OCI-LY7 (cell line): ENCODE measurements around the gene REC8. TPM values are rescaled to one million over a fixed set of nuclear protein-coding genes. Genes with fewer than 3 reads are reported as not detected.

Experiments
- BruUV-seq: library from RNA; stranded (reverse); fragments of 400-500 nt; replicated peaks from 2 replicates; lab custom pipeline; 2021; lab: Mats Ljungman, UMichigan
- CTCF ChIA-PET: fragments of 300-600 bp; sonication (Branson Sonifier 250); formaldehyde crosslinking; loops from one replicate; lab custom pipeline; 2022; ENCODE audit warnings: antibody characterized with exemption; ENCODE audit not compliant: unreplicated experiment; lab: Charles Lee
- POLR2A ChIA-PET: fragments of 300-600 bp; sonication (Branson Sonifier 250); formaldehyde crosslinking; loops from one replicate; lab custom pipeline; 2022; ENCODE audit warnings: antibody characterized with exemption; lab: Charles Lee
- DNase-seq: peaks from one replicate; pipeline ENCODE4 v3.0.0-alpha.2; 2015; ENCODE audit warnings: low spot score
- H2AFZ ChIP-seq: fragments of 200-600 bp; sonication (generic), shearing (Covaris generic); 2 replicates; pipeline ENCODE4 v1.6.1; 2014; ENCODE audit warnings: mild to moderate bottlenecking, antibody characterized with exemption, low read length, moderate library complexity
- H3K27ac ChIP-seq: fragments of 200-600 bp; sonication (generic); 2 replicates; pipeline ENCODE4 v1.5.1; 2014; ENCODE audit warnings: mixed run types, low read depth, mild to moderate bottlenecking, moderate library complexity, low read length, inconsistent platforms; ENCODE audit not compliant: poor library complexity, severe bottlenecking
- H3K36me3 ChIP-seq: fragments of 200-600 bp; sonication (generic); 2 replicates; pipeline ENCODE4 v1.6.1; 2014; ENCODE audit warnings: mild to moderate bottlenecking, antibody characterized with exemption, low read length, moderate library complexity, mixed read lengths; ENCODE audit not compliant: insufficient read depth
- H3K4me1 ChIP-seq: fragments of 200-600 bp; sonication (generic); 2 replicates; pipeline ENCODE4 v1.5.1; 2014; ENCODE audit warnings: mild to moderate bottlenecking, low read length; ENCODE audit not compliant: insufficient read depth, poor library complexity, severe bottlenecking
- H3K4me2 ChIP-seq: fragments of 200-600 bp; sonication (generic); 2 replicates; pipeline ENCODE4 v1.6.1; 2014; ENCODE audit warnings: mild to moderate bottlenecking, low read length
- H3K4me3 ChIP-seq: fragments of 200-600 bp; sonication (generic); 2 replicates; pipeline ENCODE4 v1.5.1; 2014; ENCODE audit warnings: mild to moderate bottlenecking, low read depth, low read length; ENCODE audit not compliant: poor library complexity, severe bottlenecking
- H3K79me2 ChIP-seq: fragments of 200-600 bp; sonication (generic); 2 replicates; pipeline ENCODE4 v1.6.1; 2016; ENCODE audit warnings: low read depth, mild to moderate bottlenecking, low read length, moderate library complexity, mixed read lengths; ENCODE audit not compliant: insufficient read depth
- H3K9me2 ChIP-seq: fragments of 200-600 bp; sonication (generic); 2 replicates; pipeline ENCODE4 v1.6.1; 2016; ENCODE audit warnings: mild to moderate bottlenecking, low read length, mixed read lengths; ENCODE audit not compliant: insufficient read depth
- H3K9me3 ChIP-seq: fragments of 200-600 bp; sonication (generic); 2 replicates; pipeline ENCODE4 v1.6.1; 2014; ENCODE audit warnings: mild to moderate bottlenecking, mixed run types, low read length, mixed read lengths
- H4K20me1 ChIP-seq: fragments of 200-600 bp; sonication (generic); 2 replicates; pipeline ENCODE4 v1.6.1; 2014; ENCODE audit warnings: mild to moderate bottlenecking, antibody characterized with exemption, low read length, moderate library complexity, mixed read lengths; ENCODE audit not compliant: insufficient read depth
- EZH2phosphoT487 ChIP-seq: fragments of 200-600 bp; sonication (generic); IDR thresholded peaks from 2 replicates; pipeline ENCODE4 v1.6.1; 2018; ENCODE audit warnings: low read depth, borderline replicate concordance, mild to moderate bottlenecking, mixed run types, antibody characterized with exemption, low read length, moderate library complexity, mixed read lengths
- intact Hi-C: fragments of 100-400 bp; cut with micrococcal nuclease; formaldehyde crosslinking; loops from one replicate; pipeline ENCODE4 v1.10.0; 2022; ENCODE audit not compliant: unreplicated experiment
- total RNA-seq, 2 experiments: library from RNA; depleted of rRNA in 1 of 2; stranded (reverse); fragments of >200 nt in 1 of 2; shearing (Covaris generic) in 1 of 2; gene quantifications; 2 replicates each; pipeline ENCODE4 v1.2.3, GENCODE V29; 2014 to 2022
- TF ChIP-seq, protein P1 (sequence below): fragments of 200-600 bp; sonication (generic); conservative IDR thresholded peaks from 2 replicates; pipeline ENCODE4 v1.5.1; 2014; ENCODE audit warnings: mild to moderate bottlenecking, antibody characterized with exemption, low read length, moderate library complexity, mixed read lengths

The REC8 gene
- total RNA-seq, 2 experiments from 2014 or later = 9.8 to 14.2 TPM

DNA sequence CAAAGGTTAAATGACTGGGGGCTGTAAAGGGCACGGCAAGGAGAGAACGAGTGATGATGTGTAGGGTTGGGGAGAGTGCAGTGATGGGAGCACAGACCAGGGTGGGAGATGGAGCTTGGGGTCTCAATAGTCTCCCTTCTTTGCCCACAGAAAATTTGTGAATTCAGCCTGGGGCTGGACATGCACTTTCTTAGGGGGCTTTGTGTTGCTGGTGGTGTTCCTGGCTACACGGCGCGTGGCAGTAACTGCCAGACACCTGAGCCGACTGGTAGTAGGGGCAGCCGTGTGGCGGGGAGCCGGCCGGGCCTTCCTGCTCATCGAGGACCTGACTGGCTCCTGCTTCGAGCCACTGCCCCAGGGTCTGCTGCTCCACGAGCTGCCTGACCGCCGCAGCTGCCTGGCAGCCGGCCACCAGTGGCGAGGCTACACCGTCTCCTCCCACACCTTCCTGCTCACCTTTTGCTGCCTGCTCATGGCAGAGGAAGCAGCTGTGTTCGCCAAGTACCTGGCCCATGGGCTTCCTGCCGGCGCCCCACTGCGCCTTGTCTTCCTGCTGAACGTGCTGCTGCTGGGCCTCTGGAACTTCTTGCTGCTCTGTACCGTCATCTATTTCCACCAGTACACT is 39.7 kb upstream of the REC8 start:
- DNase-seq = no peak
- intact Hi-C loops = no loop called here

DNA sequence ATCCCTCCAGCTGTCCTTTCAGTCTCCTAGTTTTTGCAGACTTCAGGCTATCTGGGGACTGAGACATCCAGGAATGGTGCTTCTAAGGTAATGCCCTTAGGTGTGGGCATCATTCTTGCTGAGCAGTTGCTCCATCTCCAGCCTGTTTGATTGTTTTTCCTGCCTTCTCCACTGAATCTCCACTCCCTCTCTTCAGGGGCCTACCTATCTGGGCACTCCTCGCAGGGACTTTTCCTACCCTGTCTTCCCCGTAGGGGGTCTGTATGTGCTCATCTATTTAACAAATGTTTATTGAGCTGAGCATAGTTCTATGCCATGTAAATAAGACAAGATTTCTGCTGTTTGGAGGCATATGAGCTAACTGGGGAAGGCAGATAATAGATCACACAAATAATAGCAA is 38.9 kb upstream of the REC8 start:
- ChIA-PET POLR2A (interaction anchor here (0.7 to 2.8 kb wide), 5 partner anchors 14 to 23 kb away, joined by 4 to 11 read pairs (median 5); partner anchors contain the start of genes DCAF11, PSME2 and RNF31), CTCF (no interaction called here)
- H3K27ac ChIP-seq = no peak overlapping the region
- no peaks in the 10 kb centered on the region for H4K20me1 ChIP-seq
- no peaks in the 10 kb centered on the region for H3K79me2 ChIP-seq
- no peak for DNase-seq
- no peaks in the 10 kb centered on the region for H3K9me3 ChIP-seq
- no peaks in the 10 kb centered on the region for H3K9me2 ChIP-seq
- no peak overlapping the region for H3K4me3 ChIP-seq
- TF ChIP-seq, protein P1, sequence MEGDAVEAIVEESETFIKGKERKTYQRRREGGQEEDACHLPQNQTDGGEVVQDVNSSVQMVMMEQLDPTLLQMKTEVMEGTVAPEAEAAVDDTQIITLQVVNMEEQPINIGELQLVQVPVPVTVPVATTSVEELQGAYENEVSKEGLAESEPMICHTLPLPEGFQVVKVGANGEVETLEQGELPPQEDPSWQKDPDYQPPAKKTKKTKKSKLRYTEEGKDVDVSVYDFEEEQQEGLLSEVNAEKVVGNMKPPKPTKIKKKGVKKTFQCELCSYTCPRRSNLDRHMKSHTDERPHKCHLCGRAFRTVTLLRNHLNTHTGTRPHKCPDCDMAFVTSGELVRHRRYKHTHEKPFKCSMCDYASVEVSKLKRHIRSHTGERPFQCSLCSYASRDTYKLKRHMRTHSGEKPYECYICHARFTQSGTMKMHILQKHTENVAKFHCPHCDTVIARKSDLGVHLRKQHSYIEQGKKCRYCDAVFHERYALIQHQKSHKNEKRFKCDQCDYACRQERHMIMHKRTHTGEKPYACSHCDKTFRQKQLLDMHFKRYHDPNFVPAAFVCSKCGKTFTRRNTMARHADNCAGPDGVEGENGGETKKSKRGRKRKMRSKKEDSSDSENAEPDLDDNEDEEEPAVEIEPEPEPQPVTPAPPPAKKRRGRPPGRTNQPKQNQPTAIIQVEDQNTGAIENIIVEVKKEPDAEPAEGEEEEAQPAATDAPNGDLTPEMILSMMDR = no peak
- no peak for TF ChIP-seq EZH2phosphoT487
- no peak overlapping the region for H2AFZ ChIP-seq
- H3K36me3 ChIP-seq = peaks cover 8% of the 10 kb centered on the region
- intact Hi-C loops = no loop called here
- no peak overlapping the region for H3K4me2 ChIP-seq
- no TSS peak for BruUV-seq
- H3K4me1 ChIP-seq = peaks cover 32% of the 10 kb centered on the region

More for the DNA sequence above, 39.7 kb upstream of the REC8 start:
- Histone ChIP-seq H3K9me3 (no peaks in the 10 kb centered on the region), H3K4me3 (no peak overlapping the region), H3K4me2 (peak overlapping the region; percentile 6; the same call in 1 of the 2 replicates), H3K79me2 (no peaks in the 10 kb centered on the region), H2AFZ (peak overlapping the region; percentile 38; the same call in 1 of the 2 replicates), H3K36me3 (peaks cover under 1% of the 10 kb centered on the region; the same call in 1 of the 2 replicates), H4K20me1 (no peaks in the 10 kb centered on the region), H3K27ac (no peak overlapping the region), H3K4me1 (peaks cover 33% of the 10 kb centered on the region), H3K9me2 (no peaks in the 10 kb centered on the region)
- POLR2A ChIA-PET = interaction anchor here (1.4 to 2.8 kb wide), 2 partner anchors 15 to 16 kb away, joined by 5 to 11 read pairs; partner anchors contain the start of genes PSME2 and RNF31
- CTCF ChIA-PET = interaction anchor here (0.6 kb wide), 1 partner anchor 8 kb away, joined by 4 read pairs; no protein-coding TSS in a partner anchor
- TF ChIP-seq, protein P1 = no peak
- no peak for TF ChIP-seq EZH2phosphoT487
- no TSS peak for BruUV-seq

DNA sequence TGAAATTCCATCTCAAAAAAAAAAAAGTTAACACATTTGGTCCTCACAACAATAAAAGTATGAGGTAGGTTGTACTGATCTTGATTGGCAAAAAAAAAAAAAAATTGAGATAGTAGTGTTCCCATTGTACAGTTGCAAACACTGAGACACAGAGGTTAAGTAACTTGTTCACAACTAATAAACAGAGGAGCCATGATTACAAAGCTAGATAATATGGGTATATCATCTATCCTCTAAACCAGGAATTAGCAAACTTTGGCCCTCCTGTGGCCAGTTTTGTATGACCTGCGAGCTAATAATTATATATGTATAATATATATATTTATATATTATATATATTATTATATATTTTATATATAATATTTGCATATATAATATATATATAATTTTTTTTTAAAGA is 38.1 kb upstream of the REC8 start:
- Histone ChIP-seq H3K4me2 (no peak overlapping the region), H3K4me1 (peaks cover 30% of the 10 kb centered on the region), H3K36me3 (peaks cover 16% of the 10 kb centered on the region), H3K4me3 (no peak overlapping the region), H3K27ac (no peak overlapping the region), H3K9me3 (no peaks in the 10 kb centered on the region), H2AFZ (no peak overlapping the region), H3K9me2 (no peaks in the 10 kb centered on the region), H4K20me1 (no peaks in the 10 kb centered on the region), H3K79me2 (peaks cover 2% of the 10 kb centered on the region; the same call in 1 of the 2 replicates)
- CTCF ChIA-PET = no interaction called here
- TF ChIP-seq, protein P1 = peak; percentile 23; the same call in 1 of the 2 replicates
- no peak for TF ChIP-seq EZH2phosphoT487
- no TSS peak for BruUV-seq
- POLR2A ChIA-PET = interaction anchor here (0.7 to 2.8 kb wide), 5 partner anchors 16 to 813 kb away, joined by 4 to 11 read pairs (median 4); partner anchors contain the start of gene DCAF11
- intact Hi-C loops = no loop called here
- no peak for DNase-seq
